GM21529 (cell line): ENCODE measurements around the gene FOXE3.

Source experiments
- ATAC-seq: cut with Tn5 transposase; IDR thresholded peaks from one replicate; pipeline ENCODE4 v1.9.1; 2021; ENCODE audit not compliant: unreplicated experiment

The FOXE3 gene

GRCh38 chr1:47415728-47416318 lies at the start of gene FOXE3:
FOXE3 (plus strand) TSS chr1:47416285; CDS start chr1:47416316, 31 bp downstream.
- ATAC-seq = no peak

GRCh38 chr1:47367651-47368050 lies 48.4 kb upstream of the FOXE3 start:
- ATAC-seq = no peak

- no peak for ATAC-seq
Measured at GRCh38 chr1:47371016-47371517, 45.0 kb upstream of the FOXE3 start.

- ATAC-seq = no peak
Measured at GRCh38 chr1:47374501-47374900, 41.6 kb upstream of the FOXE3 start.

GRCh38 chr1:47378147-47378546 lies 37.9 kb upstream of the FOXE3 start:
- no peak for ATAC-seq

- no peak for ATAC-seq
Measured at GRCh38 chr1:47380699-47381098, 35.4 kb upstream of the FOXE3 start.

- no peak for ATAC-seq
Measured at GRCh38 chr1:47382399-47382983, 33.6 kb upstream of the FOXE3 start.

- ATAC-seq = no peak
Measured at GRCh38 chr1:47384083-47384482, 32.0 kb upstream of the FOXE3 start.

GRCh38 chr1:47385020-47385419 lies 31.1 kb upstream of the FOXE3 start:
- ATAC-seq = no peak

GRCh38 chr1:47386268-47386667 lies 29.8 kb upstream of the FOXE3 start:
- ATAC-seq = no peak

- ATAC-seq = no peak
Measured at GRCh38 chr1:47388030-47388890, 27.8 kb upstream of the FOXE3 start.

GRCh38 chr1:47388891-47389238 lies 27.2 kb upstream of the FOXE3 start:
- ATAC-seq = peak; percentile 64

GRCh38 chr1:47389731-47390130 lies 26.4 kb upstream of the FOXE3 start:
- ATAC-seq = no peak

GRCh38 chr1:47390843-47391242 lies 25.2 kb upstream of the FOXE3 start:
- ATAC-seq = no peak

- ATAC-seq = no peak
Measured at GRCh38 chr1:47393141-47393540, 22.9 kb upstream of the FOXE3 start.

GRCh38 chr1:47395433-47395832 lies 20.7 kb upstream of the FOXE3 start:
- ATAC-seq = no peak

GRCh38 chr1:47396671-47397196 lies 19.4 kb upstream of the FOXE3 start:
- ATAC-seq = no peak

- no peak for ATAC-seq
Measured at GRCh38 chr1:47399138-47399845, 16.8 kb upstream of the FOXE3 start.

GRCh38 chr1:47399846-47400155 lies 16.3 kb upstream of the FOXE3 start:
- ATAC-seq = no peak

GRCh38 chr1:47401761-47402160 lies 14.3 kb upstream of the FOXE3 start:
- ATAC-seq = no peak

GRCh38 chr1:47402591-47402990 lies 13.5 kb upstream of the FOXE3 start:
- no peak for ATAC-seq
